ENCODE measurements around the gene LCP2. TPM values are rescaled to one million over a fixed set of nuclear protein-coding genes. Genes with fewer than 3 reads are reported as not detected.

LCP2 gene
- total and polyA plus RNA-seq, 3 experiments from 2014 or later: 219 to 288 (median 224) TPM

- H3K27me3 ChIP-seq (ENCODE audit: insufficient read depth, low read length, poor library complexity, severe bottlenecking): no peaks in the 10 kb centered on the region
- peaks cover 62% of the 10 kb centered on the region for H3K36me3 ChIP-seq (ENCODE audit: insufficient read depth, low read length)
- H3K27ac ChIP-seq (ENCODE audit: low read depth, low read length): no peak overlapping the region
- peak overlapping the region; percentile 93 to 99 (median 97) for H3K27ac Mint-ChIP-seq
- ChIA-PET CTCF (interaction anchor here (1.4 to 17.6 kb wide), 5 partner anchors 9 to 50 kb away, joined by 5 to 182 read pairs (median 11); partner anchors contain the start of gene LCP2), POLR2A (interaction anchor here (0.6 to 14.5 kb wide), 4 partner anchors 9 to 18 kb away, joined by 4 to 290 read pairs (median 8); partner anchors contain the start of gene LCP2)
- H3K4me3 ChIP-seq (ENCODE audit: low read length): peak overlapping the region; percentile 32
- H3K27me3 Mint-ChIP-seq: no peaks in the 10 kb centered on the region
- no peaks in the 10 kb centered on the region for H3K9me3 Mint-ChIP-seq
- peaks cover 98% of the 10 kb centered on the region for H3K4me1 ChIP-seq (ENCODE audit: insufficient read depth, low read length)
- H3K4me3 Mint-ChIP-seq: peak overlapping the region; percentile 32 to 86 (median 73)
- peaks cover 98 to 100% (median 100%) of the 10 kb centered on the region in 3 donors for H3K4me1 Mint-ChIP-seq
- H3K9me3 ChIP-seq (ENCODE audit: low read length): no peaks in the 10 kb centered on the region
- H3K36me3 Mint-ChIP-seq: peaks cover 21 to 92% (median 45%) of the 10 kb centered on the region in 3 donors
- no peak for DNase-seq
These were observed 13.3 kb downstream of the LCP2 start for GRCh38 chr5:170284231-170284630.

DNA sequence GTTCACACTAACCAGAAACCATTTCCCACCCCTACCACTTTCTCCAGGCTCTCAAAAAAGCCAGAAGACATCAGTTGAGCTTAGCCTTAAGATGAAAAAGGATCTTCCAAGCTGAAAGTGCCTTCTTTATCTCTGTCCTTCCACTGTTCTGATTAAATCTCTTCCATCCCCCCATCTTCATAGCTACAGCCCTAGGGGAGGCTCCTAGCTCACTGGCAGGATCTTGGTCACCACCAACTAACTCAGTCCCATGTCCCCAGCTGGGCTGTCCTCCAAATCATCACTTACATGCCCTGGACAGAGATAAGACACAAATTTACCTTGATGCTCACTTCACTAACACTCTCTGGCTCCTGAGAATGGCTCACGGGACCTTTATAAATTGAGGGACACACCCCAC, 14.3 kb downstream of the LCP2 start:
- Mint-ChIP-seq H3K27ac (peak overlapping the region; percentile 93 to 99 (median 97)), H3K9me3 (no peaks in the 10 kb centered on the region), H3K27me3 (no peaks in the 10 kb centered on the region), H3K4me3 (peak overlapping the region; percentile 53 to 86 (median 72)), H3K4me1 (peaks cover 98 to 100% (median 100%) of the 10 kb centered on the region in 3 donors), H3K36me3 (peaks cover 21 to 83% (median 39%) of the 10 kb centered on the region in 3 donors)
- peaks cover 97% of the 10 kb centered on the region for H3K4me1 ChIP-seq (ENCODE audit: insufficient read depth, low read length)
- no peaks in the 10 kb centered on the region for H3K27me3 ChIP-seq (ENCODE audit: insufficient read depth, low read length, poor library complexity, severe bottlenecking)
- CTCF ChIA-PET: interaction anchor here (1.0 to 4.4 kb wide), 11 partner anchors 9 to 57 kb away, joined by 3 to 31 read pairs (median 9); partner anchors contain the start of gene LCP2
- H3K9me3 ChIP-seq (ENCODE audit: low read length): no peaks in the 10 kb centered on the region
- POLR2A ChIA-PET: interaction anchor here (0.7 to 14.5 kb wide), 6 partner anchors 10 to 49 kb away, joined by 3 to 290 read pairs (median 6); partner anchors contain the start of gene LCP2
- H3K4me3 ChIP-seq (ENCODE audit: low read length): peak overlapping the region; percentile 32
- H3K36me3 ChIP-seq (ENCODE audit: insufficient read depth, low read length): peaks cover 52% of the 10 kb centered on the region
- H3K27ac ChIP-seq (ENCODE audit: low read depth, low read length): no peak overlapping the region
- DNase-seq: no peak

DNA sequence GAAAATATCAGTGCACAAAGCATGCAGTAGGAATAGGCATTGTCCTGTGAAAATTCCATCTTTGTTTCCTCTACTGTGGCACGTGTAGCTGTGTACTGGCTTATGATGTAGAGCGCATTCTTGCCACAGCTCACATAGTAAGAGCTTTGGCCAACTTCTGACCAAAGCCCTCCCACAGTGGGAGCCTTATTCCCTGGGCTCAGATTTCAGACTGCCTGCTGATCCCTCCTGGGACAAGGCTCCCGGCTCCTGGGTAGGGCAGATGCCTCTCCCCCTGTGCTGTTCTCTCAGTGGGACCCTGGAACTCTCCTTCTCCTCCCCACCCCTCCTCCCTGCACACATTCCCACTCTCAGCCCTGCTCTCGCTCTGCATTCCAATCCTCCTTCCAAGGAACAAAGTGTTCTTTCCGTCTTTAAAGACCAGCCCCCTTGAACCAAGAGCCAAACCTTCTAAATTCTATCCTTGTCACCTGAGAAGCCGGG, 17.5 kb downstream of the LCP2 start:
- peak overlapping the region; percentile 63 to 89 (median 85) for H3K4me3 Mint-ChIP-seq
- no peaks in the 10 kb centered on the region for H3K9me3 Mint-ChIP-seq
- H3K27me3 ChIP-seq (ENCODE audit: insufficient read depth, low read length, poor library complexity, severe bottlenecking): no peaks in the 10 kb centered on the region
- no peak for DNase-seq
- no peaks in the 10 kb centered on the region for H3K27me3 Mint-ChIP-seq
- ChIA-PET POLR2A (interaction anchor here (0.7 to 14.5 kb wide), 6 partner anchors 11 to 54 kb away, joined by 3 to 290 read pairs (median 11); partner anchors contain the start of gene LCP2), CTCF (interaction anchor here (2.0 to 10.1 kb wide), 5 partner anchors 12 to 60 kb away, joined by 9 to 292 read pairs (median 25); partner anchors contain the start of gene LCP2)
- peaks cover 95 to 100% (median 99%) of the 10 kb centered on the region in 3 donors for H3K4me1 Mint-ChIP-seq
- no peak overlapping the region for H3K4me3 ChIP-seq (ENCODE audit: low read length)
- H3K36me3 ChIP-seq (ENCODE audit: insufficient read depth, low read length): peaks cover 28% of the 10 kb centered on the region
- no peak overlapping the region for H3K27ac ChIP-seq (ENCODE audit: low read depth, low read length)
- H3K36me3 Mint-ChIP-seq: peaks cover 18 to 71% (median 35%) of the 10 kb centered on the region in 3 donors
- H3K9me3 ChIP-seq (ENCODE audit: low read length): no peaks in the 10 kb centered on the region
- peak overlapping the region; percentile 83 to 99 (median 97) for H3K27ac Mint-ChIP-seq
- H3K4me1 ChIP-seq (ENCODE audit: insufficient read depth, low read length): peaks cover 96% of the 10 kb centered on the region

GRCh38 chr5:170279459-170279817, 18.1 kb downstream of the LCP2 start:
- H3K9me3 Mint-ChIP-seq: no peaks in the 10 kb centered on the region
- no peak for DNase-seq
- H3K36me3 Mint-ChIP-seq: peaks cover 19 to 70% (median 35%) of the 10 kb centered on the region in 3 donors
- peaks cover 94 to 99% (median 99%) of the 10 kb centered on the region in 3 donors for H3K4me1 Mint-ChIP-seq
- H3K27me3 Mint-ChIP-seq: peaks cover 0 to 1% of the 10 kb centered on the region in 2 donors
- POLR2A ChIA-PET: interaction anchor here (0.7 to 14.5 kb wide), 10 partner anchors 11 to 55 kb away, joined by 3 to 290 read pairs (median 10); partner anchors contain the start of gene LCP2
- H3K4me3 Mint-ChIP-seq: peak overlapping the region; percentile 63 to 89 (median 85)
- peaks cover 96% of the 10 kb centered on the region for H3K4me1 ChIP-seq (ENCODE audit: insufficient read depth, low read length)
- CTCF ChIA-PET: interaction anchor here (1.0 to 10.1 kb wide), 7 partner anchors 12 to 61 kb away, joined by 3 to 292 read pairs (median 12); partner anchors contain the start of gene LCP2
- peak overlapping the region; percentile 65 for H3K27ac ChIP-seq (ENCODE audit: low read depth, low read length)
- H3K9me3 ChIP-seq (ENCODE audit: low read length): no peaks in the 10 kb centered on the region
- H3K27ac Mint-ChIP-seq: peak overlapping the region; percentile 93 to 99 (median 97)
- H3K27me3 ChIP-seq (ENCODE audit: insufficient read depth, low read length, poor library complexity, severe bottlenecking): no peaks in the 10 kb centered on the region
- H3K36me3 ChIP-seq (ENCODE audit: insufficient read depth, low read length): peaks cover 30% of the 10 kb centered on the region
- peak overlapping the region; percentile 55 for H3K4me3 ChIP-seq (ENCODE audit: low read length)

GRCh38 chr5:170278611-170279458, 18.7 kb downstream of the LCP2 start:
- POLR2A ChIA-PET: interaction anchor here (1.0 to 14.5 kb wide), 10 partner anchors 10 to 55 kb away, joined by 3 to 290 read pairs (median 10); partner anchors contain the start of gene LCP2
- H3K27me3 ChIP-seq (ENCODE audit: insufficient read depth, low read length, poor library complexity, severe bottlenecking): no peaks in the 10 kb centered on the region
- peaks cover 30% of the 10 kb centered on the region for H3K36me3 ChIP-seq (ENCODE audit: insufficient read depth, low read length)
- DNase-seq: peak; percentile 74 to 96 (median 93)
- Mint-ChIP-seq H3K9me3 (no peaks in the 10 kb centered on the region), H3K27ac (peak overlapping the region; percentile 93 to 99 (median 97)), H3K27me3 (peaks cover 0 to 1% of the 10 kb centered on the region in 2 donors), H3K4me3 (peak overlapping the region; percentile 63 to 89 (median 85)), H3K36me3 (peaks cover 22 to 71% (median 39%) of the 10 kb centered on the region in 3 donors), H3K4me1 (peaks cover 94 to 99% (median 99%) of the 10 kb centered on the region in 3 donors)
- peak overlapping the region; percentile 55 for H3K4me3 ChIP-seq (ENCODE audit: low read length)
- CTCF ChIA-PET: interaction anchor here (1.0 to 10.1 kb wide), 12 partner anchors 11 to 61 kb away, joined by 3 to 292 read pairs (median 6); partner anchors contain the start of gene LCP2
- peak overlapping the region; percentile 65 for H3K27ac ChIP-seq (ENCODE audit: low read depth, low read length)
- peaks cover 96% of the 10 kb centered on the region for H3K4me1 ChIP-seq (ENCODE audit: insufficient read depth, low read length)
- H3K9me3 ChIP-seq (ENCODE audit: low read length): no peaks in the 10 kb centered on the region

DNA sequence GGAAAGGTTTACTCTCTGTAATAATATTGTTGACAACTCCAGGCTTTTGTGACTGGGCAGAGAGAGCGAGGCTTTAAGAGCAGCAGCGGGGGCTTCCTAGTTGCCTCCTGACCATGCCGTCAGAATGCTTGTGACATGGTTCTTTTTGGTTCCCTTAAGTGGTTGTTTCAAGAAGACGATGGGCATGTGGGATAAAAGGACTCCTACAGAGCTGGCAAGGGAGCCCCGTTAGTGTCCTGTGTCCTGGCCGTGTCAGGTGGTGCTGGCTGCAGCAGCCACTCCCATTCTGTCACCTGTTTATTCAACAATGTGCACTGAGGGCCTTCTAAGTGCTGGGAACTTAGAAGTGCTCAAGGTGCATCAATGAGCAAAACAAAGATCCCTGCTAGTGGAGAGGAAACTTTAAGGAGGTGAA, 19.7 kb downstream of the LCP2 start:
- no peak for DNase-seq
- ChIA-PET CTCF (interaction anchor here (1.2 to 10.1 kb wide), 11 partner anchors 10 to 62 kb away, joined by 3 to 292 read pairs (median 9); partner anchors contain the start of gene LCP2), POLR2A (interaction anchor here (1.0 to 14.5 kb wide), 7 partner anchors 9 to 56 kb away, joined by 3 to 290 read pairs (median 13); partner anchors contain the start of gene LCP2)
- H3K9me3 Mint-ChIP-seq: no peaks in the 10 kb centered on the region
- H3K27me3 Mint-ChIP-seq: peaks cover 0 to 1% of the 10 kb centered on the region in 2 donors
- peaks cover 17 to 71% (median 35%) of the 10 kb centered on the region in 3 donors for H3K36me3 Mint-ChIP-seq
- Histone ChIP-seq H3K4me1 (ENCODE audit: insufficient read depth, low read length) (peaks cover 96% of the 10 kb centered on the region), H3K36me3 (ENCODE audit: insufficient read depth, low read length) (peaks cover 30% of the 10 kb centered on the region), H3K9me3 (ENCODE audit: low read length) (no peaks in the 10 kb centered on the region), H3K27ac (ENCODE audit: low read depth, low read length) (peak overlapping the region; percentile 12), H3K4me3 (ENCODE audit: low read length) (peak overlapping the region; percentile 52), H3K27me3 (ENCODE audit: insufficient read depth, low read length, poor library complexity, severe bottlenecking) (no peaks in the 10 kb centered on the region)
- H3K4me3 Mint-ChIP-seq: peak overlapping the region; percentile 76 to 91 (median 85)
- H3K4me1 Mint-ChIP-seq: peaks cover 94 to 99% (median 98%) of the 10 kb centered on the region in 3 donors
- H3K27ac Mint-ChIP-seq: peak overlapping the region; percentile 95 to 99 (median 99)

- H3K27me3 ChIP-seq (ENCODE audit: insufficient read depth, low read length, poor library complexity, severe bottlenecking): no peaks in the 10 kb centered on the region
- Mint-ChIP-seq H3K36me3 (peaks cover 21 to 71% (median 36%) of the 10 kb centered on the region in 3 donors), H3K4me3 (peak overlapping the region; percentile 76 to 91 (median 85)), H3K9me3 (no peaks in the 10 kb centered on the region), H3K4me1 (peaks cover 91 to 98% (median 98%) of the 10 kb centered on the region in 3 donors), H3K27me3 (peaks cover 0 to 1% of the 10 kb centered on the region in 2 donors), H3K27ac (peak overlapping the region; percentile 95 to 99 (median 99))
- H3K27ac ChIP-seq (ENCODE audit: low read depth, low read length): peak overlapping the region; percentile 33
- peaks cover 92% of the 10 kb centered on the region for H3K4me1 ChIP-seq (ENCODE audit: insufficient read depth, low read length)
- ChIA-PET CTCF (interaction anchor here (1.2 to 10.1 kb wide), 7 partner anchors 10 to 64 kb away, joined by 3 to 292 read pairs (median 32); partner anchors contain the start of gene LCP2), POLR2A (interaction anchor here (1.4 to 14.5 kb wide), 4 partner anchors 9 to 58 kb away, joined by 3 to 290 read pairs (median 24); partner anchors contain the start of gene LCP2)
- no peaks in the 10 kb centered on the region for H3K9me3 ChIP-seq (ENCODE audit: low read length)
- DNase-seq: no peak
- peak overlapping the region; percentile 27 for H3K4me3 ChIP-seq (ENCODE audit: low read length)
- H3K36me3 ChIP-seq (ENCODE audit: insufficient read depth, low read length): peaks cover 38% of the 10 kb centered on the region
These were observed 21.4 kb downstream of the LCP2 start for GRCh38 chr5:170276140-170276539.

Data from CD8-positive, alpha-beta memory T cell (primary cell).